Right renal pelvis (tissue), 4 donors: Measurements from ENCODE around the gene IRX2. TPM values are rescaled to one million over a fixed set of nuclear protein-coding genes. Genes with fewer than 3 reads are reported as not detected.

Source experiments
- DNase-seq, 4 donors: peaks; one replicate each; pipeline ENCODE4 v3.0.0-alpha.2; 2013; ENCODE audit warnings: low read depth in 4 of 4, low spot score in 3 of 4, missing footprints in 1 of 4
- polyA plus RNA-seq, 4 donors: library from polyadenylated mRNA; unstranded; fragments of 120-200 nt; gene quantifications; one replicate each; pipeline ENCODE4 v1.2.1, GENCODE V29; 2013; ENCODE audit not compliant: insufficient read length in 4 of 4

The IRX2 gene
- polyA plus RNA-seq, 4 donors, result 26.9 to 32.6 (median 27.6) TPM

DNA sequence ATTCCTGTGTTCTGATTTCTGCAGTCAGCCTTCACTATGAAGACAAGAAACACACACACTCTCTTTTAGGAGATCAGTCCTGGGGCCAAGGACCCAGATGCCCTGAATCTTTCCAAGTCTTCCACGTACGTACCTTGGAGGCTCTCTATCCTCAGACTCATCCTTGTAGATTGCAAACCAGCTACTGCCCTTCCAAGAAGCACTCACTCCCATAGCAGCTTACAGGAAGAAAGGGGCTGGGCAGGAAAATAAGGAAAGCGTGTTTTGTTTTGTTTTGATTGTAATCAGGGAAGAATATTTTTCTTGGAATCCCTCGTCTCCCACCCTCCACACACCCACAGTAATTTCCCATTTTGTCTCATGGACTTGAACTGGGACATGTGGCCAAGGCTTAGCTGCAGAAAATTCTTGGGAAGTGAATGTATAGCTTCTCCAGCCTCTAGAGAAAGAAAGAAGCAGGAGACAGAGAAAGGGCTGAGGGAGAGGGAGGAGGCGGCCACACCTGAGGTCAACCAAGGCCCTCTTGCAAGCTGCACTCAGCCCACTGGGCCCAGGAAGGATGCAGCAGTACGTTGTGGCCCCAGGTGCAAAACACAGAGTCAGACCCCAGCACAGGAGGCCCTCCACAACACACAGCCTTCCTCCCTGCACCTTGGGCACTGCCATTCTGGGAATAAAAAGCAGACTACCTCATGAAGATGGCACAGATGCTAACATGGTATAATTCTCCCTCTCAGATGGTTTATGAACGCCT, 29.9 kb downstream of the IRX2 start:
- DNase-seq, result no peak

- no peak for DNase-seq
Measured at GRCh38 chr5:2719332-2719731, 32.1 kb downstream of the IRX2 start.

DNA sequence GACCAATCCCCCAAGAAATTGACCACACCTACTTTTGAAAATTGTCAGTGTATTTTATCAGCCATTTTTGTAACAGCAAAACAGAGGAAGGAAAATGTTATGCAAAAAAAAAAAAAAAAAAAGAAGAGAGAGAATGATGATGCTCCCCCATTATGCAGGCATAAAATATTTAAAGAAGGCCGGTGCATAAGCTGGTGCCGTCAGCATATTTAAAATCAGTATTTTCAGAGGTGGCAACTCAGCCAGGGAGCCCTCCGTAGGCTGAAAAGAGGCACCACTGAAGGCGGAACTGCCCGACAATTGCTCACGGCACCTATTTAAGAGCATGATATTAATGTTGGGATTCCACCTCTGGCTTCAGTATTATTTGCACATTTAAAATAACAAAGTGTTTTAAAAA, 33.4 kb downstream of the IRX2 start:
- DNase-seq, result no peak

DNA sequence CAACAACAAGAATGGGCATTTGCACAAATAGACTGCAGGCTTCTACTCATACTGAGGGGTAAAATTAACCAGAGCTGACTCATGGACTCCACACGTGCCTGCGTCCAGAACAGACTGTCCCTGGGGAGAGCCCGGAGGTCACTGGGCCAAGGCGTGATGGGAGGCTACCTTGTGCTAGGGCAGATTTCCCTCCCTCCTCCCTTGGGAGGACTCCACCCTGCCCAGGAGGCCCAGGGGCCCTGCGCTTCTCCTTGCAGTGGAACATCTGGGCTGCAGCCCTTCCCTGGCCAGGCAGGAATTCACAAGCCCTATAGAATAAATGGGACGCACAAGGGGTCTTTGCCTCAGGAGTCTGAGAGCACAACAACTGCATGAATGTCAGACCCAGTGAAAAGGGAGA, 35.6 kb downstream of the IRX2 start:
- DNase-seq, result no peak

- DNase-seq, result no peak
Measured at GRCh38 chr5:2714805-2715204, 36.7 kb downstream of the IRX2 start.

DNA sequence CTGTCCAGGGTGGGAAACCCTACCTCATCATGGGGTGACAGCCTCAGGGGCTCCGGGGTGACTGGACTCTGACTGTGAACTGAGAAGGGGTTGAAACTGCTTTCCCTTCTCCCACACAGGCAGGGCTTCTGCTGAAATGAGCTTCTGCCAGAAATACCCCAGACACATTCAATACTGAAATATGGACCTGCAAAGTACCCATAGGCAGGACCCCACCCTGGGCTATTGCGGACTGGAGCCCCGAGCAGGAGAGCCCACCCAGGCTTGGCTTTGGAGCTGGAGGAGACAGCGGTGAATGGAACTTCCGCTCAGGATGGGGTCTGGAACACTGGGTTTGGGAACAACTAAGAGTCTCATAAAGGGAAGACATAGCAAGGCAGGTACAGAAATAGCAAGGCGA, 37.5 kb downstream of the IRX2 start:
- DNase-seq, result no peak

- no peak for DNase-seq
Measured at GRCh38 chr5:2711446-2712425, 39.7 kb downstream of the IRX2 start.

- no peak for DNase-seq
Measured at GRCh38 chr5:2710910-2711309, 40.6 kb downstream of the IRX2 start.

DNA sequence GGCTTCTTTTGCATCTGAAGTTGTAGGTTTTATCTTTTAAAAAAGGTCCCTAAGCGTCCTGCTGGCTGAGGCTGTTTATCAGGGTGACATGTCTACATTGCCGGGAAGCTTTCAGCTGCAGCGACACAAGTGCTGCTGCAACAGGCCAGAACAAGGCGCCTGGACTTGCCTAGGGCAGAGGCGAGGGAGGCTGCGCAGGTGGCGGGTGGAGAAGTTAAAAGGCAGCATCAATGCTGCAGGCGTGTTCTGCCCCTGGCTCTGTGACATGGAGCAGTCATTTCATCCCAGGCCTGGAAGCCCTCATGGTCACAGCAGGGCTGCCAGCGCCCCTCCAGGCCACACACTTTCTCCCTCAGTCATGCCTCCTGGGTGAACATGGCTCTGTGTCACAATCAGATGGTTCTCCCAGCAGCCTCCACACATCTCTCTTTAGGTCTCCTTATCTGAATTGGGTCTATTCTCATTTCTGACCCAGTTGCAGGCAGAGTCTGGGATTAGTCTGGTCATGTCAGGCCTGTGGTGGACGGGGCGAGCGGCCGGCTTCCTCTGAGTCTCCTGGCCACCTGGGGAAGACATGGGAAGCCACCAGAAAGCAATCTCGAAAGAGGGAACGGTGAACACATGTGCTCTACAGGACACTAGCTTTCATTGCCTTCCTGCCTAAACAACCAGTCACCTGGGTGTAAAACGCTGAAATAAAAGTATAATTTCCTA, 41.3 kb downstream of the IRX2 start:
- DNase-seq, result no peak

- DNase-seq, result no peak
Measured at GRCh38 chr5:2708751-2709150, 42.7 kb downstream of the IRX2 start.

DNA sequence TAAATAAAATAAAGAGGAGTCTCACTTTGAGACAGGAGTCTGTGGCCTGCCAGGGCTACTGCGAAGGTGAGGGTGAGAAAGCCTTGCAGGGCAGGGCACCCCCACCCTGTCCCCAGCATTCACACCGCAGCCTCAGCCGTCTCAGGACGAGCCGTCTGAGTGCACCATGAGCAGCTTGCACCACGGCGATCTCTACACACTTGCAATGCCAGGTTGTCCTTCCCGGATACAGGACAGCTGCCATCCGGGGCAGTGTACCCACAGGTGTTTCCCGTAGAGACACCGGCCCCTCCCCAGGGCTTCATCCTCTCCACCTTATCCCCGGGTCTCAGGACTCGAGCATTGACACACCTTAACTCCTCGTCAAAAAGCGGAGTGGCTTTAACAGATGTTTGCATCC, 43.3 kb downstream of the IRX2 start:
- no peak for DNase-seq

DNA sequence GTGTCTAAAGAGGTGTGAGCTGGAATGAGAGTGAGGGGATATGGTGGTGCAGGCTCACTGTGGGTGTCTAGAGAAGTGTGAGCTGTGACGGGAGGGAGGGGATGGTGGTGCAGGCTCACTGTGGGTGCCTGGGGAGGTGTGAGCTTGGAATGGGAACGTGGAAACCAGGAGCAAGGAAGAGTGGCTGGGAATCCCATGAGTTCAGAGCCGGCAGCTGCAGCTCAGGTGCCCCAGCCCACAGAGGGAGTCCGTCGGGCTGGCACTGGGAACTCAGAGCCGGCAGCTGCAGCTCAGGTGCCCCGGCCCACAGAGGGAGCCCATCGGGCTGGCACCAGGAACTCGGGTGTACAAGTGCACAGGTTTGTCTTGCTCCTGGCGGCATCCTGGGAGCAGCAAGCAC, 45.6 kb downstream of the IRX2 start:
- no peak for DNase-seq

GRCh38 chr5:2704806-2705645, 46.5 kb downstream of the IRX2 start:
- DNase-seq, result no peak

DNA sequence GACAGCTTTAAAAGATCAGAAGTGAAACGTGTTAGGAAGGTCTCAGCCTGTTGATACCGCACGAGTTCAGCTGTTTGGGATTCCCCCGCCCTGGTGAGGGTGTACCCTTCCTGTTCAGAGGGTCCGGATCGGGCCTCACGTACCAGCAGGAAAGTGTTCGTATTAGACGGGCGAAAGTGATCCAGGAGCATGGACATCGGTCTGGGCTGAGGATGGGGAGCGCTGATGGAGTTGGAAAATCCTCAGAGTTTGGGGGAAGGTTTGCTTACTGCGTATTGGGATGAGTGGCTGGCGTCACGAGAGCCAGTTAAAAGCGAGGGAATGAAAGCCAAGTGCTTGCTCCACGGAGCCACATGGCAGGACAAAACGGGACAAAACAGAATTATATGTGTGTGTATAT, 47.4 kb downstream of the IRX2 start:
- DNase-seq, result no peak

DNA sequence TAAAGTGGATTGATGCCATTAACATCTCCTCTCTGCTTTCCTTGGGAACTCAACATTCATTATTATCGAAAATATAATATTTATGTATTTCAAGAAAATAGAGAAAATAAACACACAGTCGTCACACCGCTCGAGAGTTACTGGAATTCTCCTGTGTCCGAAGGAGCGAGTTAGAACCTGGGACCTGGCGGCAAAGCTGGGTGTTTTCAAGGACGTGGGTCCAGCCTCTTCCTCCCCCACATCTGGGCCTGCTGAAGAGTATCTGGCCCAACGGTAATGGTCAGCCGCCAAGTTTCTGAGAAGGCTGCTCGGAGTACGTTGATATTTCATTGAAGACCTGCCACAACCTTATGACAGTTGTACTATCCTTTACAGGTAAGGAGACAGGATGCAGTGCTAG, 47.9 kb downstream of the IRX2 start:
- DNase-seq, result no peak

GRCh38 chr5:2703041-2703440, 48.4 kb downstream of the IRX2 start:
- DNase-seq, result no peak

- no peak for DNase-seq
Measured at GRCh38 chr5:2702096-2702879, 49.2 kb downstream of the IRX2 start.

GRCh38 chr5:2701592-2701991, 49.9 kb downstream of the IRX2 start:
- DNase-seq, result no peak

GRCh38 chr5:2700876-2701275, 50.6 kb downstream of the IRX2 start:
- no peak for DNase-seq
